ENCODE results near the gene DNAH11. TPM values are rescaled to one million over a fixed set of nuclear protein-coding genes. Genes with fewer than 3 reads are reported as not detected.

Gene DNAH11
- total and polyA plus RNA-seq, 9 of the 15 experiments (the other 6 are each of a cell fraction or from before 2014, with no cell fraction given): under 0.01 TPM; not detected in 7

DNA sequence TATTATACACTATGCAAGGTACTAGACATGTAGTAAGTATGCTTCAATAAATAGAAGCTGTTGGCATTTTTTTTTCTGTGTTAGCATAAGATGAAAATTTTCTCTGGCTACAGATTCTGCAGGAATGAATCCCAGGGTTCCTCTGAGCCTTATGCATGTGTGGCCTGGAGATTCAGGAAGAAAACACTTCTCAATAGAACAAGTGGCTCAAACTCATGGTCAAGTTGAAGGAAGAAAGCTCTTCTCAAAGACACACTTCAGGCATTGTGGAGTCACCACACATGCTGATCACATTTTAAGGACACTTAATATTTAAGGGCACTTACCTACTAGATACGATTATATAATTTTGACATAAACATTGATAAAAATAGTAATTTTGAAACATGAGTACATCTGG is 19.5 kb downstream of the DNAH11 start:
- WGBS (ENCODE audit: insufficient coverage, low coverage, missing lambda C conversion rate): 0% methylated on average over 1 of the region's 1 CpG
- no peak for DNase-seq (ENCODE audit: extremely low read depth in 1 of 4, low spot score in 3 of 4)
- no peak overlapping the region for H3K4me2 ChIP-seq (ENCODE audit: insufficient read depth, low read length)
- no peaks in the 10 kb centered on the region for H3K4me1 ChIP-seq (replicated peaks in 1 of 2; ENCODE audit: control insufficient read depth in 2 of 2, insufficient read depth in 2 of 2, low read length in 2 of 2)
- no peaks in the 10 kb centered on the region for H3K9me3 ChIP-seq (replicated peaks; ENCODE audit: control insufficient read depth, insufficient read depth, low read depth, low read length)
- CTCF ChIA-PET (ENCODE audit: low intra/inter-chr PET ratio): no interaction called here
- intact Hi-C loops (cut with micrococcal nuclease): no loop called here
- in situ Hi-C loops (cut with MboI): no loop called here
- no peak overlapping the region for H2AFZ ChIP-seq (ENCODE audit: low read depth, low read length)
- no peak overlapping the region for H3K4me3 ChIP-seq
- H3K27me3 ChIP-seq (ENCODE audit: control insufficient read depth in 2 of 2, insufficient read depth in 2 of 2, low read length in 2 of 2): no peaks in the 10 kb centered on the region
- no peak overlapping the region for H3K27ac ChIP-seq (ENCODE audit: extremely low read depth, low read depth, low read length)
- no peaks in the 10 kb centered on the region for H4K20me1 ChIP-seq (replicated peaks; ENCODE audit: control insufficient read depth, insufficient read depth, low read length)
- no peak for FAIRE-seq
- POLR2A ChIA-PET: no interaction called here
- H3K9ac ChIP-seq (ENCODE audit: insufficient read depth in 1 of 2, low read depth in 2 of 2, low read length in 2 of 2): no peak overlapping the region
- no peaks in the 10 kb centered on the region for H3K79me2 ChIP-seq (ENCODE audit: control insufficient read depth, insufficient read depth, low read length)
- no peak for ATAC-seq
- no peaks in the 10 kb centered on the region for H3K36me3 ChIP-seq (ENCODE audit: control insufficient read depth, insufficient read depth, low read length)
- no peaks in the 10 kb centered on the region for H3K9me1 ChIP-seq (ENCODE audit: control insufficient read depth, insufficient read depth, low read length)
- no TSS peak for BruUV-seq (replicated peaks)
- TF ChIP-seq PRPF4 (IDR thresholded peaks at IDR 0.05; ENCODE audit: insufficient read depth, low read depth, low read length, poor library complexity, severe bottlenecking) (no peak), BRF1 (IDR thresholded peaks at IDR 0.05; ENCODE audit: borderline replicate concordance, extremely low read depth, insufficient read length) (no peak), KDM4B (IDR thresholded peaks at IDR 0.05; ENCODE audit: borderline replicate concordance in 2 of 2, low read depth in 1 of 2) (no peak), KDM1A (IDR thresholded peaks at IDR 0.05) (no peak), THAP7 (CRISPR knock-in tag; IDR thresholded peaks at IDR 0.05) (no peak), HINFP (tag; conservative IDR thresholded peaks at IDR 0.05; ENCODE audit: low read depth) (no peak), TSC22D4 (tag; IDR thresholded peaks at IDR 0.05) (no peak), SMC3 (conservative IDR thresholded peaks at IDR 0.05; ENCODE audit: insufficient read depth, low read depth, low read length) (no peak), FOXJ3 (CRISPR knock-in tag; IDR thresholded peaks at IDR 0.05) (no peak), MXI1 (IDR thresholded peaks at IDR 0.05; ENCODE audit: low read depth, low read length) (no peak), ATF7 (IDR thresholded peaks at IDR 0.05) (no peak), ZNF277 (CRISPR knock-in tag; IDR thresholded peaks at IDR 0.05; ENCODE audit: borderline replicate concordance) (no peak), HOXB6 (CRISPR knock-in tag; IDR thresholded peaks at IDR 0.05; ENCODE audit: borderline replicate concordance) (no peak), EGR1 (conservative IDR thresholded peaks at IDR 0.05) (no peak)
- TF ChIP-seq, protein P1, sequence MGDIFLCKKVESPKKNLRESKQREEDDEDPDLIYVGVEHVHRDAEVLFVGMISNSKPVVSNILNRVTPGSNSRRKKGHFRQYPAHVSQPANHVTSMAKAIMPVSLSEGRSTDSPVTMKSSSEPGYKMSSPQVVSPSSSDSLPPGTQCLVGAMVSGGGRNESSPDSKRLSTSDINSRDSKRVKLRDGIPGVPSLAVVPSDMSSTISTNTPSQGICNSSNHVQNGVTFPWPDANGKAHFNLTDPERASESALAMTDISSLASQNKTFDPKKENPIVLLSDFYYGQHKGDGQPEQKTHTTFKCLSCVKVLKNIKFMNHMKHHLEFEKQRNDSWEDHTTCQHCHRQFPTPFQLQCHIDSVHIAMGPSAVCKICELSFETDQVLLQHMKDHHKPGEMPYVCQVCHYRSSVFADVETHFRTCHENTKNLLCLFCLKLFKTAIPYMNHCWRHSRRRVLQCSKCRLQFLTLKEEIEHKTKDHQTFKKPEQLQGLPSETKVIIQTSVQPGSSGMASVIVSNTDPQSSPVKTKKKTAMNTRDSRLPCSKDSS (IDR thresholded peaks at IDR 0.05; ENCODE audit: low read depth, partially characterized antibody): no peak
- TF ChIP-seq, protein P2, sequence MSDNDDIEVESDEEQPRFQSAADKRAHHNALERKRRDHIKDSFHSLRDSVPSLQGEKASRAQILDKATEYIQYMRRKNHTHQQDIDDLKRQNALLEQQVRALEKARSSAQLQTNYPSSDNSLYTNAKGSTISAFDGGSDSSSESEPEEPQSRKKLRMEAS (CRISPR knock-in tag; IDR thresholded peaks at IDR 0.05): no peak
- TF ChIP-seq, protein P3, sequence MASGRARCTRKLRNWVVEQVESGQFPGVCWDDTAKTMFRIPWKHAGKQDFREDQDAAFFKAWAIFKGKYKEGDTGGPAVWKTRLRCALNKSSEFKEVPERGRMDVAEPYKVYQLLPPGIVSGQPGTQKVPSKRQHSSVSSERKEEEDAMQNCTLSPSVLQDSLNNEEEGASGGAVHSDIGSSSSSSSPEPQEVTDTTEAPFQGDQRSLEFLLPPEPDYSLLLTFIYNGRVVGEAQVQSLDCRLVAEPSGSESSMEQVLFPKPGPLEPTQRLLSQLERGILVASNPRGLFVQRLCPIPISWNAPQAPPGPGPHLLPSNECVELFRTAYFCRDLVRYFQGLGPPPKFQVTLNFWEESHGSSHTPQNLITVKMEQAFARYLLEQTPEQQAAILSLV (tag; IDR thresholded peaks at IDR 0.05): no peak

Measured in K562 (cell line).